CD4-positive, alpha-beta T cell (primary cell): ENCODE results near the gene NRF1. TPM values are rescaled to one million over a fixed set of nuclear protein-coding genes. Genes with fewer than 3 reads are reported as not detected.
"Not testable (repeated sequence)": the region's sequence is repeated elsewhere in the genome, so short reads cannot be mapped to it uniquely, and the experiment has no call there.

Source experiments
- ATAC-seq: fragments of 200-7000 bp; cut with Tn5 transposase; one replicate; pipeline ENCODE4 v1.10.0; 2022; ENCODE audit warnings: mild to moderate bottlenecking; ENCODE audit not compliant: poor library complexity
- CTCF ChIA-PET: fragments of 350-600 bp; sonication (Branson Sonifier 250); formaldehyde crosslinking; loops from one replicate; lab custom pipeline; 2021; ENCODE audit warnings: antibody characterized with exemption, inconsistent platforms; lab: Charles Lee
- POLR2A ChIA-PET: fragments of 350-600 bp; sonication (Branson Sonifier 250); formaldehyde crosslinking; loops from one replicate; lab custom pipeline; 2021; ENCODE audit warnings: antibody characterized with exemption, inconsistent platforms; lab: Charles Lee
- DNase-seq, 14 experiments: peaks; one replicate each; pipeline ENCODE4 v3.0.0-alpha.2; 2013 to 2020; ENCODE audit warnings: mixed read lengths in 2 of 14
- H3K27ac ChIP-seq, 2 donors: one replicate each; pipeline versions ENCODE4 v1.5.1 to v1.7.0; 2013; ENCODE audit warnings: low read length in 2 of 2, low read depth in 1 of 2, mild to moderate bottlenecking in 1 of 2
- H3K27me3 ChIP-seq, 2 experiments: 1 replicate in 1 of 2; 2 replicates in 1 of 2; pipeline versions ENCODE4 v1.6.1 to v1.7.0; 2013; ENCODE audit warnings: low read length in 2 of 2, control low read depth in 1 of 2, mild to moderate bottlenecking in 1 of 2, moderate library complexity in 1 of 2; ENCODE audit not compliant: insufficient read depth in 2 of 2, control insufficient read depth in 1 of 2
- H3K36me3 ChIP-seq: one replicate; pipeline ENCODE4 v1.6.1; 2013; ENCODE audit warnings: low read length, control low read depth; ENCODE audit not compliant: insufficient read depth
- H3K4me1 ChIP-seq: one replicate; pipeline ENCODE4 v1.6.1; 2013; ENCODE audit warnings: low read length, control low read depth; ENCODE audit not compliant: insufficient read depth
- H3K4me3 ChIP-seq: one replicate; pipeline ENCODE4 v1.5.1; 2013; ENCODE audit warnings: mild to moderate bottlenecking, low read length, moderate library complexity
- H3K9me3 ChIP-seq, 2 experiments: 1 replicate in 1 of 2; 2 replicates in 1 of 2; pipeline versions ENCODE4 v1.6.1 to v1.7.0; 2013; ENCODE audit warnings: low read length in 2 of 2, mild to moderate bottlenecking in 2 of 2, control low read depth in 1 of 2, moderate library complexity in 1 of 2; ENCODE audit not compliant: control insufficient read depth in 1 of 2, insufficient read depth in 1 of 2
- H3K27ac Mint-ChIP-seq: one replicate; pipeline ENCODE4 v1.8.0; 2020; ENCODE audit warnings: mixed read lengths
- H3K27me3 Mint-ChIP-seq: one replicate; pipeline ENCODE4 v1.8.0; 2021; ENCODE audit warnings: mixed read lengths
- H3K36me3 Mint-ChIP-seq: one replicate; pipeline ENCODE4 v1.8.0; 2021; ENCODE audit warnings: low read depth, mixed read lengths
- H3K4me1 Mint-ChIP-seq: one replicate; pipeline ENCODE4 v1.8.0; 2021; ENCODE audit warnings: low read depth, mixed read lengths
- H3K4me3 Mint-ChIP-seq: one replicate; pipeline ENCODE4 v1.8.0; 2020; ENCODE audit warnings: mild to moderate bottlenecking, mixed read lengths
- H3K9me3 Mint-ChIP-seq: one replicate; pipeline ENCODE4 v1.8.0; 2020; ENCODE audit warnings: mixed read lengths
- CTCF ChIP-seq: fragments of 200-600 bp; IDR thresholded peaks from one replicate; pipeline ENCODE4 v1.8.0; 2022; ENCODE audit warnings: antibody characterized with exemption, mild to moderate bottlenecking
- intact Hi-C, 2 experiments: fragments of 100-400 bp; cut with DNase I in 1 of 2; cut with micrococcal nuclease in 1 of 2; formaldehyde crosslinking; loops; one replicate each; pipeline versions ENCODE4 v1.15.1 to v1.9.0; 2023 to 2025; cut with DNase I, micrococcal nuclease
- total RNA-seq, 174 experiments: library from RNA in 2 of 174; stranded (reverse) in 2 of 174; gene quantifications; one replicate each; pipeline ENCODE4 v1.2.3 and lab custom pipeline; 2021 to 2026

Gene NRF1
- total RNA-seq, 2 experiments from 2014 or later = 35.4 to 36.1 TPM

GRCh38 chr7:129588268-129588667 lies 23.3 kb upstream of the NRF1 start:
- CTCF ChIA-PET = no interaction called here
- H3K4me3 Mint-ChIP-seq = no peak overlapping the region
- H3K27ac Mint-ChIP-seq = no peak overlapping the region
- Histone ChIP-seq H3K27me3 (peaks cover 0 to 12% of the 10 kb centered on the region in 2 experiments), H3K4me1 (no peaks in the 10 kb centered on the region), H3K27ac (no peak overlapping the region), H3K36me3 (no peaks in the 10 kb centered on the region), H3K9me3 (peaks cover 24 to 34% of the 10 kb centered on the region in 2 experiments), H3K4me3 (no peak overlapping the region)
- peaks cover 9% of the 10 kb centered on the region for H3K36me3 Mint-ChIP-seq
- peaks cover 18% of the 10 kb centered on the region for H3K27me3 Mint-ChIP-seq
- POLR2A ChIA-PET = no interaction called here
- H3K9me3 Mint-ChIP-seq = peaks cover 10% of the 10 kb centered on the region
- intact Hi-C loops = no loop called here
- no peak for DNase-seq
- no peak for ATAC-seq
- TF ChIP-seq CTCF = no peak
- H3K4me1 Mint-ChIP-seq = no peaks in the 10 kb centered on the region

- CTCF ChIA-PET = no interaction called here
- peaks cover 6% of the 10 kb centered on the region for H3K9me3 Mint-ChIP-seq
- POLR2A ChIA-PET = no interaction called here
Observed at GRCh38 chr7:129591868-129592267, 19.7 kb upstream of the NRF1 start.

GRCh38 chr7:129596386-129596785 lies 15.1 kb upstream of the NRF1 start:
- H3K27ac Mint-ChIP-seq, H3K9me3 ChIP-seq, H3K36me3 ChIP-seq, H3K4me3 Mint-ChIP-seq, H3K4me3 ChIP-seq, ATAC-seq, DNase-seq, CTCF ChIA-PET, H3K9me3 Mint-ChIP-seq, H3K4me1 Mint-ChIP-seq, H3K27me3 Mint-ChIP-seq, H3K27me3 ChIP-seq, H3K36me3 Mint-ChIP-seq, intact Hi-C loops, H3K27ac ChIP-seq, H3K4me1 ChIP-seq: not testable (repeated sequence)
- POLR2A ChIA-PET = interaction anchor here (0.6 kb wide), 1 partner anchor 42 kb away, joined by 3 read pairs; no protein-coding TSS in a partner anchor

More at GRCh38 chr7:129591868-129592267, 19.7 kb upstream of the NRF1 start:
- Histone ChIP-seq H3K4me1 (no peaks in the 10 kb centered on the region), H3K4me3 (no peak overlapping the region), H3K27ac (no peak overlapping the region), H3K27me3 (peaks cover 0 to 12% of the 10 kb centered on the region in 2 experiments), H3K9me3 (peaks cover 2 to 23% of the 10 kb centered on the region in 2 experiments), H3K36me3 (no peaks in the 10 kb centered on the region)
- Mint-ChIP-seq H3K27ac (no peak overlapping the region), H3K36me3 (no peaks in the 10 kb centered on the region), H3K4me1 (no peaks in the 10 kb centered on the region), H3K27me3 (peaks cover 22% of the 10 kb centered on the region), H3K4me3 (no peak overlapping the region)
- TF ChIP-seq CTCF = no peak
- intact Hi-C loops = no loop called here
- ATAC-seq (no peak), DNase-seq (no peak)

- no peaks in the 10 kb centered on the region for H3K9me3 ChIP-seq
- CTCF ChIA-PET = no interaction called here
- no peak overlapping the region for H3K4me3 Mint-ChIP-seq
- no peaks in the 10 kb centered on the region for H3K36me3 ChIP-seq
- no peaks in the 10 kb centered on the region for H3K9me3 Mint-ChIP-seq
- no peak for TF ChIP-seq CTCF
- no peak overlapping the region for H3K27ac Mint-ChIP-seq
- H3K4me1 Mint-ChIP-seq = no peaks in the 10 kb centered on the region
- intact Hi-C loops = no loop called here
- peaks cover 4% of the 10 kb centered on the region for H3K27me3 Mint-ChIP-seq
- no peaks in the 10 kb centered on the region for H3K36me3 Mint-ChIP-seq
- H3K27me3 ChIP-seq = no peaks in the 10 kb centered on the region
- no peak overlapping the region for H3K27ac ChIP-seq
- POLR2A ChIA-PET = no interaction called here
- ATAC-seq (no peak), DNase-seq (no peak)
- H3K4me1 ChIP-seq = peaks cover under 1% of the 10 kb centered on the region
- H3K4me3 ChIP-seq = no peak overlapping the region
Observed at GRCh38 chr7:129597672-129598071, 13.8 kb upstream of the NRF1 start.
